HG02840 (cell line): ENCODE data around the gene CARS1.

ENCODE experiments used
- ATAC-seq: cut with Tn5 transposase; IDR thresholded peaks from one replicate; pipeline ENCODE4 v1.9.1; 2021; ENCODE audit warnings: mild to moderate bottlenecking, moderate library complexity, moderate number of reproducible peaks; ENCODE audit not compliant: unreplicated experiment, low FRiP score

CARS1 gene

DNA sequence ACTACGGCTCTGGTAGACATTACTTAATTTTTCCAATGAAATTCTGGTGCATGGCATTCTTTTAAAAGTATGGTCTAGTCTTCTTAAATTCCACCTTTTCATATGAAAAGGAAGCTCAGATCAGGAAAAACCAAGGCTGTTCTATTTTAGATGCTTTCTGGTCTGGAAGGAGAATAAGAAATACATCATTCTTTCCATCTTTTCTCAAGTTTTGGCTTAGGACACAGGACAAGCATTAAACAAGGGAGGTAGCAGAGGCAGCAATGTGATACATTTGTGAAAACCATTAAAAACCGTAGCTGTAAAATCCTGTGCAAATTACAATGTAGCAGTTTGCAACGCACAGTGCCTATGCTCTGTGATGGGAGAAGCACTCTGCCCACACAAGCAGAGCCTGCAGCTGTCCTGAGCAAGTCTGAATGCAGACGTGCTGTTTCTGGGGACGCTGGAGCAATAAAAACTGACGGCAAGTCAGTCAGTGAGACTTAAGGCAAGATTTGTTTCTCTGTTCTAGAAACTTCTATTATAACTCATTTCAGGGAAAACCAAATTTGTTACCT, 88.8 kb downstream of the CARS1 start:
- ATAC-seq, result no peak

DNA sequence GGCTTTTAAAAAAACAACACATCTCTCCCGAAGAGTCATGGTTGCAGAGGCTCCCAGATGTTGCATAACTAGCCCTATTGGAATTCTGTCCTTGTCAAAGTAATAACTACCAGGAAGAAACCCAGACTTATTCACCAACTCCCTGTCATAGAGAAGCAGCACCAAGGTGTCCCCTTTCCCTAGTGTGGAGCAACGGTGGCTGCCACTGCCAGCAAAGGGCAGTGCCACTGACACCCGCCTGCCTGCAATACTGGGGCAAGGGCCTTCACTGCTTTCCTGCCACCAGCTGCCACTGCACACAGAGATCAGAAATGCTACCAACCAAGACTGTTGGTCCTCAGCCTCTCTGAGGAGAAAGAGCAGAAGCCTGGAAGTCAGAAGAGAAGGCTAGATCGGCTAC, 92.4 kb downstream of the CARS1 start:
- no peak for ATAC-seq

DNA sequence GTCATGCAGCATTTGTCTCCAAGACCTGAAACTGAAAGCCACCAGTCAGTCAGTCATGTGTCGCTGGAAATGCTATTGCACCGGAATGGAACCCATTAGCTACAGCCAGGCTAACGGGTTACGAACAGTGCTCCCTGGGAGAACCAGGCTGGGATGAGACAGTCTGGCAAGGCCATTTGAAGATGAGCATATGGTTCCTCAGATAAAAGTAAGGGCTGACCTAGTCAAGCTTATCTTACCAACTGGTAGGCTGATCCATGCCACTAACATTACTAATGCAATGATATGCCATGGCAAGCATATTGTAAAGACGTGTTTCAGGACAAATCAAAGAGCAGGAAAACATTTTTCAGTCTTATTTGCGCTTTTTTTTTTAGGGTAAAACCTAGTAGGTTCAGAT, 93.5 kb downstream of the CARS1 start:
- no peak for ATAC-seq

DNA sequence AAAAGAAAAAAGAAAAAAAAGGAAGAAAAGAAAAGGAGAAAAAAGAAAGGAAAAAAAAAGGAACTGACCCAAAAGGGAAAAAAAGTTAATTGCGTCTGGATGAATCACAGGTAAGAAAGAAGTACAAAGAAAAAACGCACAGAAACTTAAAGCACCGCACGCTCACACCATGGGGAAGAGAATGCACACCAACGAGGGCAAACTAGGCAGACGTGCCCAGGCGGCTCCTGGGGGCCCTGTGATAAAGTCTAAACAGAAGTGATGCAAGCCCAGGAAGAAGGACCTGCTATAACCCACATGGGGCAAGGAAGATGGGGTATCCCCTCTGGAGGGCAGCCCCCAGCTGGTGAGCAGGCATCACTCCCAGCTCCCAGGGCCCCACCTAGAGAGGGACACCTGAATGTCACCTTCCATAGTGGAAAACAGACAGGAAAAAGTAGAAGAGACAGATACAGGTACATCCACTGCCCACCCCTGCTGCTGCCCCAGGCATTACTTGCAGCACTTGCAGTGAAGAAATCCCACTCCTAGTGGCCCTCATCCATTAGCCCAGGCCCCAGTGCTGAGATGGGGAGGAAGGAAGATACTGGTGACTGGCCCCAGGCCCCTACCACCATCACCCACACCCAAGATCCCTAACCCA, 94.0 kb downstream of the CARS1 start:
- ATAC-seq, result no peak

DNA sequence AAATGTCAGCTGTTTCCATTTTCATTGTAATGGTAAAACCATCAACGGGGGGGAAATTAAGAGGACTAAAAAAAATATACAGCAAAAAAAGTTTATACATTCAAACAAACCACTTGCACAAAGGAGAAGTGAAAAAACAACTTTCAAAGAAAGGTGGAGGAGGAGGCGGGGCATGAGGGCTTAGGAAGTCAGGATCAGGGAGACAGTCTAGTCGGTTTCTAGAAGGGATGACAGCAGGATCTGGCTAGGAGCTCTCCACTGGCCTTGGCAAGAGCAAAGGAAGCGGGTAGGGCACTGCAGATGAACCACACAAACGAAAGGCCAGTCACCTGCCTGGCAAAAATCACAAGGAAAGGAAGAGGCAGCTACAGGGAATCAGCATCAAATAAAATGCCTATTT, 96.1 kb downstream of the CARS1 start:
- no peak for ATAC-seq

DNA sequence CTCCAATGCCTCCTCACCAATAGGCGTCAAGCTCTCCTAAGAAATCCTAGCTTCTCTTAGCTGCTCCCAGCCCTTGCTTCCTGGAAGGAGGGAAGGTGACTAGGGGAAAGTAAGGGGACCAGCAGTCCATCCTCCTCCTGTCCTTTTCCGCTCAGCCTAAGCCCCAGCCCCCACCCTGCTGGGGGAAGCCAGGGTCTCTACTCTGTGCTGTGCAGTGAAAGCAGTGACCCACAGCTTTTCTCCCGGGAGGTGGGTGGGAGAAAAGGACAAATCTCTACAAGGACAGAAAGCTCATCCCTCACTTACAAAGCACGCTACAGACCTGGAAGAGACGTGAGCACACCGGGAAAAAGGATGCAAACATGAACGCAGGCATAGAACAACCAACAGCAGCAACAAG, 97.1 kb downstream of the CARS1 start:
- ATAC-seq, result no peak

DNA sequence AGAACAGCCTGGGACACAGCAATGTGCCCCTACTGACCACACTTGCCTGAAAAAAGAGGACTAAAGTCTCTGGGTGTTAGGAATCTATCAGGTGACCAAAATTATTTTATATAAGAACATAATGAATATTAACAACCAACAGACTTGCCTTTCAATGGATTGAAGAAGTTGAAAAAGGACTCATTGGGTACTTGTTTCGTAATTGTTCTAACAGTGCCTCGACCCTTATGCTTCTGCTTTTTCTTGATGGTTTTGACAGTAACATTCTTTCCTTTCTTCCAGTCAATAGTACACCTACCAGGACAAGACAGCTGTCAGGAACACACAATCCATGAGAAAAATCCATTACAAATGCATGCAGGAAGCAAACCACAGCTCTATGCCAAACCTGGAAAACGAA, 99.0 kb downstream of the CARS1 start:
- ATAC-seq, result no peak

DNA sequence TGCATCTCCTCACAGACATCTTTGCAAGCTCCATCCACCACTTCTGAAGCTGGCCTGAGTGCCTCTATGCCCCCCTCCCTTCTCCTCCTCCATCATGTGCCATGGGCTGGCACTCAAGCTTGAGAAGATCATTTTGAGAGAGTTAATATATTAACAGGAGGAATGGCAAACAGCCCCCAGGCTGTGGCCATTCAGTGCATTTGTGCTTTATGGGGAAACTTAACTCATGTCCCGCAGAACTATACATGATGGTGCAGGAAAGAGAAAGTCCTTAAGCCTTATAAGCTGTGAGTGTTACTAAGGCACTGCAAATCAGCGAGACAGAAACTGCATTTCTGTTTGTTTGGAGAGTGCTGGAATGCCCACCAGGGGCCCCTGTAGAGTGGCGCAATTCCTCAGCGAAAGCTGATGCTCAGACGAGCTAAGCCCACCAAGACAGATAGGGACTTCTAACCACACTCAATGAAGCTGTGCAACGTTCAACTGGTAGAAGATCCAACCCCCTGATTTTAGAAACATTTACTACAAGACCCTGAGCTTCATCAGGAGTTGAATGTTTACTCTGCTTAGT, 101.2 kb downstream of the CARS1 start:
- no peak for ATAC-seq

DNA sequence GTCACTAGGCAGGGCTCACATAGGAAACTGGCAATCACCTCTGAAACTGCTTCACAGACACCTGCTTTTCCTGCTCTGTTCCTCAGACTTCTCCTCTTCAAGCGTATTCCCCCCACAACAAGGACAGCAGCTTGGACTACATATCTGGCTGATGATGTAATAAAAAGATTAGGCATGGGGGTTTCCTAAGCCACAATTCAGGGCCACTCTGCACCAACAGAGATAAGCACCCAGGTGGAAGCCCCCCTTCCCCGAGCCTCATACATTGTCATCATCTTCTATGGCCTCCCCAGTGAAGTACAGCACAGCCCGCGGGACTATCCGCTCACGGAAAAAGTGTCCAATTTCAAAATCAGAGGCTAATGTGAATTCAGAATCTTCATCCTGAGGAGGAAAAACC, 103.0 kb downstream of the CARS1 start:
- ATAC-seq, result no peak

DNA sequence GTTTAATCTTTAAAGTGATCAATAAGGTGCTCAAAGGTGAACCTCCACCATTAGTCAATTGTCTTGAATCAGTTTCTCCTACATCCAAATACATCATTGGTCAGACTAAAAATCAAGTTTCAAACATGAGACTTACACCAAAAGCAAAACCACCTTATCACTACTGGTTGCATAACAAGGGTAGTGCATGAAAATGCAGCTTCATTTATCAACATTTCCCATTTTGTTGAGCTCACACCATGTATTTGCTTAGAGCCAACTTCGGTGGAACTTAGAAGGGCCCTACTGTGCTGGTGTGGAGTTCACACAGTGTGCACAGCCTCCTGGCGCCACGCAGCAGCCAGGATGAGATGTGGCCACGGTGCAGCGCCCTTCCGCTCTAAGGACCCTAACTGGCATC, 104.9 kb downstream of the CARS1 start:
- ATAC-seq, result no peak

DNA sequence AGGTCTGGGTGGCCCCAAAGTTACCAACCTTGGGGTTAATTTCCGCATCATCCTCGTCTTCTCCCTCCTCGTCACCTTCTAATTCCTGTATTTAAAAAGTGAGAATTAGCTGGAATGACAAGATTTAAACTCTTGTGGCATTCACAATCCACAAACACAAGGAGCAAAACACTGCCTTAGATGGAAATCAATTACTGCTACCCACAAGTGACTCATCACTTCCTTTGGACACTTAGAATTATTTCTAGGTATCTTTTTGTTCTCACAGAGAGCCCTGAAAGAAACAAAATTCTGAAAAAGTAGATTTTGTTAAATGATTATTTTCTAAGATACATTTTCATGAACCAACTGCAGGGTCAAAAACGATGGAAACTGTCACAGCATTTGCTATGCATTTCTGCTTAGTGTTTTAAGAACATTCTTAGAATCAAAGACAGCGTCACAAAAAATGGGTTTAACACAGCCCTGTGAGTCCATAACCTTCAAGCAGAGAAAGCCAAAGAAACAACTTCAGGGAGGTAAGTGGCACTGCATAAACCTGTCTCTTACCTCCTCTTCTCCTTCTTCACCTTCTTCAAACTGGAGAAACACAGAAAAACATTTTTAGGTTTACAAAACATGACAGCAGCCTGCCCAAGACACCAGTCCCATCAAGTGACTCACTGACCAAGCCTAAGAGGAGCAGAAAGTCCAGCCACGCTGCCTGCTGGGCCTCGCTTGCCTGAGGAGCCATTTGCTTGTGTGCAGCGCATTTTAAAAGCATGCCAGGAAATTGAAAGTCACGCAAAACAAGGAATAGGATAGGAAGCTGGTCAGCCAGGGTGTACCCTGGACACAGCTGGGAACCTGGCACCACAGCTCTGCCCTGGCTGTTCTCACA, 105.8 kb downstream of the CARS1 start:
- no peak for ATAC-seq
